Stimulated activated naive CD8-positive, alpha-beta T cell treated with anti-CD3 and anti-CD28 coated beads, Interleukin-15, Interleukin-2, amounts not matched to agents 100 ng/mL and 50 ng/mL, for 24 hours (primary cell): ENCODE data around the gene STOM.
A peak's percentile ranks its signal among the peaks of the same experiment; 100 is the strongest.
"Not testable (repeated sequence)": the region's sequence is repeated elsewhere in the genome, so short reads cannot be mapped to it uniquely, and the experiment has no call there.

Experiments used
- H3K27ac Mint-ChIP-seq: one replicate; pipeline ENCODE4 v1.8.0; 2021; ENCODE audit warnings: mild to moderate bottlenecking, mixed read lengths
- H3K27me3 Mint-ChIP-seq: one replicate; pipeline ENCODE4 v1.8.0; 2021; ENCODE audit warnings: mixed read lengths
- H3K36me3 Mint-ChIP-seq: one replicate; pipeline ENCODE4 v1.8.0; 2021; ENCODE audit warnings: low read depth, mixed read lengths
- H3K4me1 Mint-ChIP-seq: one replicate; pipeline ENCODE4 v1.8.0; 2021; ENCODE audit warnings: low read depth, mixed read lengths
- H3K4me3 Mint-ChIP-seq: one replicate; pipeline ENCODE4 v1.8.0; 2021; ENCODE audit warnings: mild to moderate bottlenecking, mixed read lengths
- H3K9me3 Mint-ChIP-seq: one replicate; pipeline ENCODE4 v1.8.0; 2021; ENCODE audit warnings: mixed read lengths

STOM gene, protein sequence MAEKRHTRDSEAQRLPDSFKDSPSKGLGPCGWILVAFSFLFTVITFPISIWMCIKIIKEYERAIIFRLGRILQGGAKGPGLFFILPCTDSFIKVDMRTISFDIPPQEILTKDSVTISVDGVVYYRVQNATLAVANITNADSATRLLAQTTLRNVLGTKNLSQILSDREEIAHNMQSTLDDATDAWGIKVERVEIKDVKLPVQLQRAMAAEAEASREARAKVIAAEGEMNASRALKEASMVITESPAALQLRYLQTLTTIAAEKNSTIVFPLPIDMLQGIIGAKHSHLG

DNA sequence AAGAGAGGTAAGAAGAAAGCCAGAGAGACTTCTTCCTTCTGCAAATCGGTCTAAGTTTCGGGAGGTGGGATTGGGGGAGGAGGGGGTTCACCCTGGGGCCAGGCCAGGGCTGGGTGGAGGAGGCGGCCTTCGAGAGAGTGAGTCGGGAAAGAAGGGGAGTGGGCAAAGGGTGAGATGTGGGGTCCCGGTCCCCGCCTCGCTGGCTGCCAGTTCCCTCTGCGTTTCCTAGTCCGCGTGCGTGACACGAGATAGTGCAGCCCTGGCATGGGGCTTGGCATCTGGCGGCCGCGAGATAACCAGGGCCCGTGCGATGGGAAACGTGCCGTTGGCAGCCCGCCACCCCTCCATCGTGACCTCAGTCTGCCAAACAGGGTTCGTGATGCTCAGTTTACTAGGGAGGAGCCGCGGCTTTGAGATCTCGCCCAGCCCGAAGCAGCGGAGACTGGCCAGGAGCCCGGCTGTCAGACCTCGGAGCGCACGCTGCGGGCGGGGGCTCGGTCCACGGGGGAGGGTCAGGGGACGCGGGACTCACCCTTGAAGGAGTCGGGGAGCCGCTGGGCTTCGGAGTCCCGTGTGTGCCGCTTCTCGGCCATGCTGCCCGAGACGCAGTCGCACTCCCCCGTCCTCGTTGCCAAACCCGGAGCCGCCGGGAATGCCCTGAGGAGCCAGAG, at the start of gene STOM:
STOM (minus strand) TSS at position 656 of the 671 bp plus-strand sequence; CDS start at position 593, 63 bp downstream.
- no peaks in the 10 kb centered on the region for H3K27me3 Mint-ChIP-seq
- H3K4me1 Mint-ChIP-seq: peaks cover 63% of the 10 kb centered on the region
- H3K27ac Mint-ChIP-seq: peak within 1 kb of the TSS; percentile 94

GRCh38 chr9:121411993-121412392, 41.9 kb upstream of the STOM start:
- H3K9me3 Mint-ChIP-seq: no peaks in the 10 kb centered on the region
- no peaks in the 10 kb centered on the region for H3K27me3 Mint-ChIP-seq
- H3K4me3 Mint-ChIP-seq: no peak overlapping the region
- H3K27ac Mint-ChIP-seq: no peak overlapping the region
- H3K4me1 Mint-ChIP-seq: no peaks in the 10 kb centered on the region
- no peaks in the 10 kb centered on the region for H3K36me3 Mint-ChIP-seq

More for the DNA sequence above, at the start of gene STOM:
- Mint-ChIP-seq H3K4me3 (peak within 1 kb of the TSS; percentile 88), H3K9me3 (peaks cover 4% of the 10 kb centered on the region), H3K36me3 (peaks cover 20% of the 10 kb centered on the region)

DNA sequence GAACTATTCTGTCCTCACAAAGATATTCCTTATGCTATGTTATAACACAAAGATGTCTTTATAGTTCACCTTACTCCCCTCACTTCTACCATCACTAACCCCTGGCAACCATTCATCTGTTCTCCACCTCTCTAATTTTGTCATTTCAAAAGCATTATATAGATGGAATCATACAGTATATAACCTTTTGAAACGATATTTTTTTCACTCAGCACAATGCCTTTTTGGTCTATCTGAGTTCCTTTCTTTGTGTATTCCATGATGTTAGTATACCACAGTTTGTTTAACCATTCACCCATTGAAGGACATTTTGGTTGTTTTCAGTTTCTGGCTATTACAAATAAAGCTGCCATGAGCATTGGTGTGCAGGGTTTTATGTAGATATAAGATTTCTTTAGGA, 35.8 kb upstream of the STOM start:
- Mint-ChIP-seq H3K9me3 (no peaks in the 10 kb centered on the region), H3K36me3 (no peaks in the 10 kb centered on the region), H3K4me1 (no peaks in the 10 kb centered on the region), H3K4me3 (no peak overlapping the region), H3K27ac (no peak overlapping the region), H3K27me3 (no peaks in the 10 kb centered on the region)

- H3K4me3 Mint-ChIP-seq: no peak overlapping the region
- H3K9me3 Mint-ChIP-seq: no peaks in the 10 kb centered on the region
- no peaks in the 10 kb centered on the region for H3K4me1 Mint-ChIP-seq
- no peak overlapping the region for H3K27ac Mint-ChIP-seq
- no peaks in the 10 kb centered on the region for H3K36me3 Mint-ChIP-seq
- H3K27me3 Mint-ChIP-seq: no peaks in the 10 kb centered on the region
Observed at GRCh38 chr9:121404906-121405305, 34.9 kb upstream of the STOM start.

DNA sequence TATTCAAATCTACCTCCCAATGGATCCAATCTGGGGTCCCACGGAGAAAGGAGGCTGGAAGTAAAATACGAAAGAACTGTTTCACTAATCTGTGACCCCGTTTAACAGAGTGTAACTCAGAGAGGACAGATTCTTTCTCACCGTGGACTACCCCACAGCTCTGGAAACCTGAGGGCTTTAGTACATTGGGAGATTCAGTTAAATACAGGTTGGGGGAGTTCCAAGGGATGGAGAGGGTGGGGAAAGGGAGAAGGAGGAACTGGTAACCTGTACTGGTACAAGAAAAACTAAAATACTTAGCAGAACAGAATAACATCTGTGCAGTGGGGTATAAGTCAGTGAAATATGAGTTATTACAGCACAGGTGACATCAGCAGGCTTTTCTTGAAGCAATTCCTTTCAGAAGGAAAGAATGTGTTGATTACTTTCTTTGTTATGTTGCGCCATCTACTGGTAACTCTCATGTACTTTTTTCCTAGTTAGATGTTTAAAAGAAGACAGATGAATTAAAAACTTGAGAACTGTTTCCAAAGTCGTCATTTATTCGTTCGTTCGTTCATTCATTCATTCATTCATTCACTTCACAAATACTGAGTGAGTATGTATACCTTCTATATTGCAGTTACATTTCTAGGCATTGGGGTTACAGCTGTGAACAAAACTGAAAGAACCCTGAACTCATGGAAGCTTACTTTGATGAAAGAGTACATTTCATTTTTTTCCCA, 30.0 kb upstream of the STOM start:
- Mint-ChIP-seq H3K9me3 (no peaks in the 10 kb centered on the region), H3K27me3 (no peaks in the 10 kb centered on the region), H3K36me3 (no peaks in the 10 kb centered on the region), H3K4me3 (no peak overlapping the region), H3K27ac (no peak overlapping the region), H3K4me1 (no peaks in the 10 kb centered on the region)

DNA sequence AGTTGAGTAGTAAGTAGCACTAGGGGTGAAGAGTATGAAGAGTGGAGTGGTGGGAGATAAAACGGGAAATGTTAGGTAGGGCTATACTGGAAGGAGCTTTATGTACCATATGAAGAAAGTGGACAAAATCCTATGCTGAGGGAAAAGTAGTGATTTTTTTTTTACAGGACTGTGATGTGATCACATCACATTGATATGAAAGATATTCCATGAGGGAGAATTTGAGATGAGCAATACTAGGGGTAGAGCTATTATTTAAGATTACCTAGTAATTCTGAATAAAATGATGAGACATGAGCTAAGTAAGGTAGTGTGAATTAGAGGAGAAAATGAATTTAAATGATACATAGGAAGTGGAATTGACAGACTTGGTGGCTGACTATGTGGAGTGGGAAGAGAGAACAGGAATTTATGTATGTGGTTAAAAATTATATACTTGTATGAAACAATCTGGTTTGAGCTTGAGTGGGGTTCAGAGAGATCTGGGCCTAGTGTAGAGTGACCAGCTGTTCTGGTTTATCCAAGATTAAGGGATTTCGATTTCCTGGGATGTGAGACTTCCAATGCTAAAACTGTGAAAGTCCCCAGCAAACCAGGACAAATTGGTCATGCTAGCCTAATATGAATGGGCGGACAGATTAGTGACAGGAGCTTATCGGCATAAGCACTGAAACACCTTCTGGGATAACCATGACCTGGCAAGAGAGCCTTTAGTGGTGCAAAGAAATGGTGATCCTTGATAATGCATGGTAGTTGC, 29.3 kb upstream of the STOM start:
- H3K4me3 Mint-ChIP-seq: no peak overlapping the region
- no peaks in the 10 kb centered on the region for H3K27me3 Mint-ChIP-seq
- no peak overlapping the region for H3K27ac Mint-ChIP-seq
- no peaks in the 10 kb centered on the region for H3K4me1 Mint-ChIP-seq
- no peaks in the 10 kb centered on the region for H3K9me3 Mint-ChIP-seq
- no peaks in the 10 kb centered on the region for H3K36me3 Mint-ChIP-seq

- Mint-ChIP-seq H3K27ac (no peak overlapping the region), H3K36me3 (no peaks in the 10 kb centered on the region), H3K4me1 (peaks cover 3% of the 10 kb centered on the region), H3K27me3 (no peaks in the 10 kb centered on the region), H3K4me3 (no peak overlapping the region), H3K9me3 (no peaks in the 10 kb centered on the region)
Observed at GRCh38 chr9:121398374-121398773, 28.3 kb upstream of the STOM start.

- not testable (repeated sequence) for H3K4me3 Mint-ChIP-seq, H3K27me3 Mint-ChIP-seq, H3K36me3 Mint-ChIP-seq, H3K9me3 Mint-ChIP-seq, H3K27ac Mint-ChIP-seq, H3K4me1 Mint-ChIP-seq
Observed at GRCh38 chr9:121397277-121397676, 27.2 kb upstream of the STOM start.

DNA sequence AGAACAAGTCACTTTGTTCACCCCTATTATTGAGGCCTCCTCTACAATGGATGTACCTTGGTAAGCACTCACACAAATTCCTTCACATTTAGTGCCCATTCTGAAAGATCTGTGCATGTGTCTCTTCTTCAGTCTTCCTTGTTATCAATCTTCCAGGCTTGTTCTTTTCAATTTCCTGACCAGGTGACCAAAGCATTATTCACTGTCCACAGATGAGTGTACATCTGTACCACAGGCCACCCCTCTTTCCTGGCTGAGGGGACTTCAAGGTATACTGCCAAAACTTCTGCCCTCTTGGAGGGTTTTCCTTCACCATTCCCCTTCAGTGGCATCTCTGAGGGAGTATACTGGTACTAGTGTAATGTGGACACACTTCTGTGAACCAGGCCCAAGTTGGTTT, 25.5 kb upstream of the STOM start:
- Mint-ChIP-seq H3K36me3 (no peaks in the 10 kb centered on the region), H3K27me3 (no peaks in the 10 kb centered on the region), H3K4me1 (peaks cover 8% of the 10 kb centered on the region), H3K27ac (no peak overlapping the region), H3K9me3 (no peaks in the 10 kb centered on the region), H3K4me3 (no peak overlapping the region)

DNA sequence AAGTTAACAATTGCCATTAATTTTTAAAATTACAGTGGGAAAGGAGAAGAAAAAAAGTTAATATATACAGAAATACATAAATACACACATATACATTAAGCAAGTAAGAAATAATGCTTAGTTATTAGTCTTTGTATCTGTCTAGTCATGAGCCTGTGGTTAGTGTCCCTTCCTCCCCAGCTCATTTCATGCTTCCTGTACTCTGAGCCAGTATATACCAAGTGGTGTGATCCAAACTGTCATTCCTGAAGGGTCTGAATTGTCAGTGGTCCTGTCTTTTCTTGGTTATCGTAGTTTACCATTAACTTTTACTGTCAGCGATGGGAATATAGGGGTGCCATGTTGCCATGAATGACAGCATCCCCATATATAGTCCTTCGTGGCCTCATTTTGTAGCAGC, 24.2 kb upstream of the STOM start:
- H3K27ac Mint-ChIP-seq: no peak overlapping the region
- no peaks in the 10 kb centered on the region for H3K9me3 Mint-ChIP-seq
- H3K36me3 Mint-ChIP-seq: no peaks in the 10 kb centered on the region
- no peak overlapping the region for H3K4me3 Mint-ChIP-seq
- no peaks in the 10 kb centered on the region for H3K27me3 Mint-ChIP-seq
- H3K4me1 Mint-ChIP-seq: peaks cover 8% of the 10 kb centered on the region

DNA sequence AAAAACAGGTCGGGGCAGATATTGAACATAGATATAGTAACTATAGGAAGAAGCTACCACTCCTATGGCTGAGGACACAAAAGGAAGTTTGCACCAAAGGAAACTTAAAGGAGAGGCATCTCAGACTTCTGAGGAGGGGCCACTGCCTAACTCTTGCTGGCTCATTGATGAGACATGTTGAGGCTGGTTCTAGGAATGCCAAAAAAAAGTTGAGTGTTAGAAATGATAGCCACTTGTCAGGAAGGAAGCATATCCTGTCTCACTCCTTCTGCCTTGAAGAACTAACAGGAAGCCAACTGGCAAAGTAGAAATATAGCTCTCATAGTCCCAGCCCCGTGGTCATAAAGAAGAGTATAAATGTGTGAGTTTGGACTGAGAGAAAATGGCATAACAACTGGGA, 23.3 kb upstream of the STOM start:
- peaks cover 8% of the 10 kb centered on the region for H3K4me1 Mint-ChIP-seq
- no peaks in the 10 kb centered on the region for H3K36me3 Mint-ChIP-seq
- no peak overlapping the region for H3K27ac Mint-ChIP-seq
- H3K27me3 Mint-ChIP-seq: no peaks in the 10 kb centered on the region
- no peaks in the 10 kb centered on the region for H3K9me3 Mint-ChIP-seq
- no peak overlapping the region for H3K4me3 Mint-ChIP-seq

- Mint-ChIP-seq H3K9me3 (no peaks in the 10 kb centered on the region), H3K4me3 (no peak overlapping the region), H3K4me1 (peaks cover 8% of the 10 kb centered on the region), H3K27me3 (no peaks in the 10 kb centered on the region), H3K27ac (no peak overlapping the region), H3K36me3 (no peaks in the 10 kb centered on the region)
Observed at GRCh38 chr9:121390372-121390771, 20.3 kb upstream of the STOM start.

- peaks cover 3% of the 10 kb centered on the region for H3K27me3 Mint-ChIP-seq
- H3K4me1 Mint-ChIP-seq: peaks cover 5% of the 10 kb centered on the region
- H3K4me3 Mint-ChIP-seq: no peak overlapping the region
- H3K9me3 Mint-ChIP-seq: no peaks in the 10 kb centered on the region
- H3K27ac Mint-ChIP-seq: no peak overlapping the region
- H3K36me3 Mint-ChIP-seq: no peaks in the 10 kb centered on the region
Observed at GRCh38 chr9:121388140-121388905, 18.3 kb upstream of the STOM start.

- peaks cover 3% of the 10 kb centered on the region for H3K27me3 Mint-ChIP-seq
- H3K27ac Mint-ChIP-seq: no peak overlapping the region
- H3K4me3 Mint-ChIP-seq: no peak overlapping the region
- H3K9me3 Mint-ChIP-seq: no peaks in the 10 kb centered on the region
- no peaks in the 10 kb centered on the region for H3K4me1 Mint-ChIP-seq
- no peaks in the 10 kb centered on the region for H3K36me3 Mint-ChIP-seq
Observed at GRCh38 chr9:121386442-121387175, 16.6 kb upstream of the STOM start.
